Mammary epithelial cell (primary cell): ENCODE measurements around the gene MATN1.

Experiments used
- EZH2 ChIP-seq: IDR thresholded peaks from 2 replicates; pipeline ENCODE4 v1.6.1; 2012; ENCODE audit warnings: low read length, inconsistent platforms, borderline replicate concordance
- TF ChIP-seq, protein P1 (sequence below), 2 donors: IDR thresholded peaks in 1 of 2; conservative IDR thresholded peaks in 1 of 2; 2 replicates each; pipeline ENCODE4 v1.5.1; 2011 to 2012; ENCODE audit warnings: inconsistent platforms in 2 of 2, low read length in 2 of 2, mild to moderate bottlenecking in 2 of 2, control low read depth in 1 of 2, low read depth in 1 of 2; ENCODE audit not compliant: insufficient read depth in 1 of 2; ENCODE audit errors: extremely low read depth in 1 of 2

DNA sequence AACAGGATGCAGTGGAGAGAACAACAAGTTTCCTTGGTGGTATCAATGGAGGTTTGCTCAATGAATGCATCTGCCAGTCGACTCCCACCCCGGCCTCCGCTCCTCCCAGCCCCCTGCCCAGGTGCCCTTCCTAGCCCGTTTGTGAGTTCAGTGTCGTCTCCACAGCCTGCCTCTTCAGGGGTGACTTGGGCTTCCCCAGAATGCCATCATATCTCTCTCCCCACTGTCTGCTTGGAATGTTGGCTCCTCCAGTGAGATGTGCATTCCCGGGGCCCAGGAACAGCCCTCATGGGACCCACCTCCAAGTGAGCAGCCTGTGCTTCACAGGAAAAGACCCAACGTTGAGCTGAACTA is 30.5 kb downstream of the MATN1 start:
- TF ChIP-seq, protein P1, sequence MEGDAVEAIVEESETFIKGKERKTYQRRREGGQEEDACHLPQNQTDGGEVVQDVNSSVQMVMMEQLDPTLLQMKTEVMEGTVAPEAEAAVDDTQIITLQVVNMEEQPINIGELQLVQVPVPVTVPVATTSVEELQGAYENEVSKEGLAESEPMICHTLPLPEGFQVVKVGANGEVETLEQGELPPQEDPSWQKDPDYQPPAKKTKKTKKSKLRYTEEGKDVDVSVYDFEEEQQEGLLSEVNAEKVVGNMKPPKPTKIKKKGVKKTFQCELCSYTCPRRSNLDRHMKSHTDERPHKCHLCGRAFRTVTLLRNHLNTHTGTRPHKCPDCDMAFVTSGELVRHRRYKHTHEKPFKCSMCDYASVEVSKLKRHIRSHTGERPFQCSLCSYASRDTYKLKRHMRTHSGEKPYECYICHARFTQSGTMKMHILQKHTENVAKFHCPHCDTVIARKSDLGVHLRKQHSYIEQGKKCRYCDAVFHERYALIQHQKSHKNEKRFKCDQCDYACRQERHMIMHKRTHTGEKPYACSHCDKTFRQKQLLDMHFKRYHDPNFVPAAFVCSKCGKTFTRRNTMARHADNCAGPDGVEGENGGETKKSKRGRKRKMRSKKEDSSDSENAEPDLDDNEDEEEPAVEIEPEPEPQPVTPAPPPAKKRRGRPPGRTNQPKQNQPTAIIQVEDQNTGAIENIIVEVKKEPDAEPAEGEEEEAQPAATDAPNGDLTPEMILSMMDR (conservative IDR thresholded peaks at IDR 0.05 in 1 of 2, IDR thresholded peaks at IDR 0.05 in 1 of 2; ENCODE audit: extremely low read depth in 1 of 2, insufficient read depth in 1 of 2, low read depth in 1 of 2, low read length in 2 of 2), result no peak
- no peak for TF ChIP-seq EZH2
